ENCODE data around the gene PAQR4.

- TF ChIP-seq EZH2 (optimal IDR thresholded peaks at IDR 0.05; ENCODE audit: low read depth, low read length) = no peak
- TF ChIP-seq CTCF (IDR thresholded peaks at IDR 0.05; ENCODE audit: low read length) = no peak
Measured at GRCh38 chr16:3013491-3013951, 44.4 kb downstream of the PAQR4 start.
